DMS53 treated with DMSO at 0.1 percent for 48 hours (cell line): Measurements from ENCODE around the gene MROH7.

Source experiments
- DNase-seq: peaks from one replicate; lab custom pipeline; 2025; ENCODE audit not compliant: unreplicated experiment; lab: John Stamatoyannopoulos, UW

The MROH7 gene

DNA sequence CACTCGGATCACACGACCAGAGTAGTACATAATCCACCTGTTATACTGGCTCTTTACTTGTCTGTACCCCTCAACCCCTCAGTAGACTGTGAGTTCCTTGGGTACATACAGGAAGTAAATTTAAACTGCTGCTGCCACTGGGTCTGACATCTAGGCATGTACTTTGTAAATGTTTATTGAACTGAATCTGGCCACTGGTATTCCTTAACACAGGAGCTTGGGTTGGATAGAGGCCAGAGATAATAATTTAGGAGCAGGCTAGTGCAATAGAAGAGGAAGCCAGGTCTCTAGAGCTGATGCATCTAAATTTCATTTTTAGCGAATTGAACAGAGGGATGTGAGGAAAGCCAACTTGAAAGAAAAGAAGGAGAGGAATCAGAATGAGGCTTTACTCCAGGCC, 86.4 kb downstream of the MROH7 start:
- no peak for DNase-seq

GRCh38 chr1:54736685-54737084, 95.1 kb downstream of the MROH7 start:
- no peak for DNase-seq

DNA sequence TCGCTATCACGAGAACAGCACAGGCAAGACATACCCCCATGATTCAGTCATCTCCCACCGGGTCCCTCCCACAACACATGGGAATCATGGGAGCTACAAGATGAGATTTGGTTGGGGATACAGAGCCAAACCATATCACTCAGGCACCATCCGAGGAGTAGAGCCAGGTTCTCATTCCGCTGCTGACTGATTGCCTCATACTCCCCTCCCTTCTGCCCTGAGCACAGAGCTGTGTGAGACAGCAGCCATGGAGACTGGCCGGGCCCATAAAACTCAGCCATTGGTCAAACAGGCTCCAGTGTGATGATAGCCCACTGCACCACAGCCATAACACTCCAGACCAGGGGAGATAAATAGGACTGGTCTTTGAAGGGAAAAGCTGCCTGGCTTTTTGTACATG, 96.7 kb downstream of the MROH7 start:
- DNase-seq, result no peak

DNA sequence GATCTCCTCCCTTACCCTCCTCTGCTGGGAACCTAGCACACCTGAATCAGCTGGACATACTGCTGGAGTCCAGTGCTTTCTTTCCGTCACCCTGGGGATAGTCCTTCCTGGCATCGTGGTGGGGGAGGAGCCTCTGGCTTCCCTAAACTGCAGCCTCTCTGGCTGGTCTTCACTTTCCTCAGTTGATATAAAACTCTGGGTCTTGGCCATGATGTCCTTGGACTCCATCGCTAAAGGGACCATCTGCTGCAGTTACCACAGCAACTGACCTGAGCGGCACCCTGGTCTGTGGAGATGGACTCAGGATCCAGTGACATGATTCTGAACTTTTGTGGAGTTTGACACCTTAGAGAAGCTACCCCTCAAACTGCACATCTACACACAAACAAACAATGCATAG, 99.9 kb downstream of the MROH7 start:
- DNase-seq, result no peak

DNA sequence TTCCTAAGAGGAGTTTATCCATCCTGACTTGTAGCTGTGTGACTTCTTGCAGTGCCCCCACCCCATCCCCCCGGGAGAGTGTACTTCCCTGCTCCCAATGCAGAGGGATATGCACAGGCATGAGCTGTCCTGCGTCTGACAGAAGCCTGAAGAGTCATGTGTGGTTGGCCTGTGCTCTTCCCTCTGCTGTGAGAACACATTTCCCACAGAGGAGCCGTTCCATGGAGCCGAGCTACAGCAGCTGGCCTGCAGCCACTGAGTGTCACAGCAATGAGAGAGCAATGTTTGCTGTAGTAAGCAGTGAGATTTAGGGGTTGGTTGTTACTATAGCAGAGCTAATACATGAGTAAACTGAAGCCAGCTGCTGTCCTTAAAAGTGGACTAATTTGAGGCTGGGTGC, 100.7 kb downstream of the MROH7 start:
- DNase-seq, result no peak

DNA sequence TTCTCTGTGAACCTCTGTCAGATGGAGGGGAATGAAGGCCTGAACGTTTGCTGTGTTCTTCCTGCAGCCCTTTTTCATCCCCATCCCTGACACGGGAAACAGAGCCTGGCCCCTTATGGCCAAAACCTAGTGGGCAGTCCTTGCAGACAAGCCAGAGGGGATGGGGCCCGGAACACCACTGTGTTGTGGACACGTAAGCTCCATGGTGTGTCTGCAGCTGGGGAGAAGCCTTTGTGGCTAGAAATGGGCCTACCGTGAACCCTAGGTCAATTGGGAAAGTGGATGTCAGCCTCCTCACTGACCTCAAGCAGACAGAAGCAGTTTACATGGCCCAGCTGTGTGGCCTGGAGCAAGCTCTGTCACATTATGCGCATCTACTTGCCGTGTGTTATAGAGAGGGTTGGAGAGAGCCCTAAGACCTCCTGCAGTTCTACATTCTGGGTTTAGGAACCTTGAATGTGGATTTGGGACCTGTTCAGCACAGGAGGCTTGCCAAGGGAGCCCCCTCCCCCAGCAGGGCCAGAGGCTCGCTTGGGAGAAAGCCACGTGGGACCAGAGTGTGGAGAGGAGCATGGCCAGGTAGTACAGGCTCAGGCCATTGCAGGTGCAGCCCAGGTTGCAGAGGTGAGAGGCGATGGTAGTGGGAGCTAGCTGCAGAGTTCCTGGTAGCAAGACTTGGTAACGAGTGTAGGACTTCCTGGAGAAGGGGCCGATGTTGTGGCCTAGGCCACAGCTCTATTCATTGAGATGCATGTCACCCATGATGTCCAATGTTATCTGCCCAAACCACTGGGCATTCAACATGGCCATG, 102.0 kb downstream of the MROH7 start:
- no peak for DNase-seq

DNA sequence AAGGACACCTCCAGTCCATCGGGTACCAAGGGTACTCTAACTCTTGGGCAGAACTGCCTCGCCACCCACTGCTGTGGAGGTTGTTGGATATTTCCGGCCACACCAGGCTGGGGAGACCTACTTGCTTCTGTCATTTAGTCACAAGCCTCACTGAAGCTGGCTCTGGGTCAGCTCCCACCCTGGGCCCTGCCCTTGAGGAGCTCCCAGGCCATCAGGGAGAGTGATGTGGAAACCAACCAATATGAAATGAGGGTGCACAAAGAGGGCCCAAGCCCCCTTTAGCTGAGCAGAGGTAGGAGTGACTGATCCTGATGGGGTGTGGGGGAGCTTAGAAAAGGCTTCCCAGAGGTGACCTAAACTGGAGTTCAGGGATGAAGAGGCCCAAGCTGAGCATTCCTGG, 103.1 kb downstream of the MROH7 start:
- DNase-seq, result no peak

- DNase-seq, result no peak
Measured at GRCh38 chr1:54745274-54745673, 103.7 kb downstream of the MROH7 start.

GRCh38 chr1:54745864-54746263, 104.3 kb downstream of the MROH7 start:
- DNase-seq, result no peak

DNA sequence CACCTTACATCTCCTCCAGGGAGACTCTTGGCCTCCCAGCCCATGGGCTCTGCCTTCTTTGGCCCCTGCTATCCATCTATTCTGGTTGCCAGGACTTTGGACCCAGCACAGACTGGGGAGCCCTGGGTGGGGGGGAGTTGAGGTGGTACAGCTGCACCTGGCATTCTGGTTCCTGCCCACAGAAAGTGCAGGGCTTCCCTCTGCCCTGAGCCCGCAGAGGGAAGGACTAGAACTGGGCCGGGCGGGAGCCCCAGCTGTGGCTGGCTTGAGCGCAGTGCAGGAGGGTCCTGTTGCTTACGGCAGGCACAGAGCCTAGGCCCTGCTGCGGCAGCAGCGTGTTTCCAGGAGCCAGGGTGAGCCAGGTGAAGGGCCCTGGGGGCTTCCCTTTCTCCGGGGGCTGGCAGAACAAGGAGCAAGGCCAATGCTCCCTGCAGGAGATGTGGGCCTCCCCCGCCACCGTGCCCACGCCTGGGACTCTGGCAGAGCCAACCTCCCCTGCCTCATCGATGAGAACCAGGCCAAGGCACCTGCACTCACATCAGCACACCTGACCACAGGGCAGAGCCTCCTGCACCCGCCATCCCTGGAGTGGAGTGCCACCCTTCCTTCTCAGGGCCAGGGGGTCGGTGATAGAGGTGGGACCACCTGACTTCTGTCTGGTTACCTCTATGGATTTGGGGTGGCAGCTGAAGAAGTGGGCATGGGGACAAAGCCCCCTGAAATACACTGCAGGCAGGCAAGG, 106.7 kb downstream of the MROH7 start:
- DNase-seq, result no peak

DNA sequence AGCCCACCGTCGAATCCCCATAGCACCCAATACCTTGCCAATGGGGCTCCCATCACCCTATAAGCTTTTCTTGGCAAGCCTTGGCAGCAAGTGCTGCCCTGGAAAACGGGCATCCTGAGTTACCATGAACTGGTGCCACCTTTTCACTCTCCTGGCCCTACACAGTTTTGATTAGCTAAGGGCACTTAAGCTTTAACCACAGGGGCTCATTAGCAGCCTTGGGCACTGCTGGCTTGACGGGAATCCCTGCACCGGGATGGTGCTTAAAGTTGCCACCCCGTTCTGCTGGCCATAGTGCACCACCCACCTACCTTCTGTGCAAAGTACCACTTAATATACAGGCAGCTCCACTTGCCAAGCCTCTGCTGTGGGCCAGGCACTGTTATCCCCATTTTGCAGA, 109.0 kb downstream of the MROH7 start:
- DNase-seq, result no peak

DNA sequence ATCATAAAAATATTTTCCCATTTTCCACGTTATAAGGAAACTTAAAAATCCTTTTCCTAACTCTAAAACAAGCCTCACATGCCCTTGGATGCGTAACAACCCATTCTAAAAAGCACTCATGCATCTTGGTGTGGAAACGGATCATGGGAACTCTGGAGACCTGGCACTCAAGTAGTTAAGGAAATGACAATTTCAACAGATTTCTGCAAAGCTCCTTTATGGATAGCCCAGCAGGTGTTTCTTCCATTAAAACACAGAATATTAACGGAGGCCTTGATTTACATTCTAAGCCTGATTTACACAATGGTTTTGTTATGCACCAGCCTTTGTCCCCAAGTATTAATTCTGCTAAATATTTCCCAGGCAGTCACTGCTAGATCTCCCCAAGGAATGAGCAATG, 109.8 kb downstream of the MROH7 start:
- DNase-seq, result no peak

GRCh38 chr1:54754045-54754444, 112.5 kb downstream of the MROH7 start:
- DNase-seq, result no peak

DNA sequence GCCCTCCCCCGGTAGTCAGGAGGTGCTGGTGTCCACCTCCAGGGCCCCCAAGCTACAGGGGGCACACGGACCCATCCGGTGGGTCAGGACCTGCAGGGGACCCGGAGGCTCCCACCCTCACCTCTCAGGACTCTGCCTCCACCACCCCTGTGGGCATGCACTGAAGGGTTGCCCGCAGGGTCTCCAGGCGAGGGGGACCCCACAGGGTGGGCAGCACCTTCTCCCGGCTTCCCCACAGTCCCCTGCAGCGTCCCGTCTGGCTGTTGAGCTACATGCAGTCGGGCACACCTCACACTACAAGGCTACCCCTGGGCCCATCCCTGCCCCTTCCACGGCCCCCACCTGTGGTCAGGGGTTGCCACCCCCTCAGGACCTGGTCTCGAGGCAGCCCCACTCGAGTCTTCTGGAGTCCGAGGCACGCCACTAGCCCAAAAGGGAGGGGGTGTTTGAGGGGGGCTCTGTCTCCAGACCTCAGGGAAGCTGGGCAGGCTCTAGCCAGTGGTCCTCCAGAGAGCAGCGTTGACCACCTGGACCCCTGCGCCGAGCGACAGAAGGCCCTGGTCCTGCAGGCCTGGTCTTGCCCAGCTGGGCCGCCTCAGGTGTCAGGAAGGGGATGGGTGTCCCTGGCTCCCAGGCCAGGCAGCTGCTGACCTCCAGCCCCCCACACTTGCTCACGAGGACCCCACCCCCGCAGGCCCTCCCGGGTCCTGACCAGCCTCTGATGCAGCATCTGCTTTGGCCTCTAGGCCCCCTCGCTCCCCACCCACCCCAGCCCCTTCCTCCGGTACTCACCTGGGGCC, 113.1 kb downstream of the MROH7 start:
- no peak for DNase-seq

GRCh38 chr1:54757833-54758232, 116.2 kb downstream of the MROH7 start:
- no peak for DNase-seq

DNA sequence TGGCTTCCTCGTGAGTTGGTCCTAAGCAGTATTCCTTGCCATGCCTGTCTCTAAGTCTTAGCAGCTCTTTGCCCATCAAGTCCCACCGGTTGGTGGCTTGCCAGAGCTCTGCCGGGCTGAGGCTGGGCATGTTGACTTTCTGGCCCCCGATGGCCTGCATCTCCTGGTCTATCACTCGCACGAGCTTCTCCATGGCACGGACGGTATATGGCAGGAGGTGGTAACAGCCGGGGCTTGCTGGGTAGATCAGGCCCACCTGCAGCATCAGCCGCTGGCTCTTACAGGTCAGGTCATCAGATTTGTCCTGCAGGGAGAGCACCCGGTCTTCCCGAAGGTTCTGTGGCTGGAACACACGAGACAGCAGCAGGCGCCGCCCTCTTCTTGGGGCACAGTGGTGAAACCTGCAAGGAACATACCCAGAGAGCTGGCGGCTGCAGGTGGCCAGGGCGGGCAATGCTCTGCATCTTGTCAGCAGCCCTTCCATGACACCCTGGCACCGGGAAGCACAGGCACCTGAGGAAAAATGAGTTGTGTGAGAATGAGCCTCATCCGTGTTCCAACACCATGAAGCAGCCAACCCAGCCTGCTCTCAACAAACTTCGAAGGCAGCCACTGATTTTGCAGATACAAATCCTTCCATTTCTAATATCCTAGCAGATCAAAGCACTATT, 117.2 kb downstream of the MROH7 start:
- DNase-seq, result no peak
